Measurements from ENCODE around the gene TMEM179. TPM values are rescaled to one million over a fixed set of nuclear protein-coding genes. Genes with fewer than 3 reads are reported as not detected.

Gene TMEM179
- total and polyA plus RNA-seq, 2 of the 13 experiments (the other 11 are each of a cell fraction or from before 2014, with no cell fraction given) = not detected

GRCh38 chr14:104571246-104571645 lies 33.3 kb downstream of the TMEM179 start:
- in situ Hi-C loops (cut with HindIII; ENCODE audit: extremely low pct_ligation_motif_present, low pct_unique_long_range_greater_than_20kb) (no loop called here), intact Hi-C loops (cut with micrococcal nuclease; ENCODE audit: unreplicated experiment) (no loop called here)
- POLR2A ChIA-PET = no interaction called here
- peaks cover 2% of the 10 kb centered on the region; the same call in 1 of the 2 replicates for H4K20me1 ChIP-seq (ENCODE audit: insufficient read depth, low read length)
- CTCF ChIA-PET (ENCODE audit: low intra/inter-chr PET ratio, low total read pairs) = no interaction called here
- ATAC-seq (no peak), DNase-seq (ENCODE audit: low spot score) (no peak), FAIRE-seq (no peak)
- peaks cover 10% of the 10 kb centered on the region for H3K4me1 ChIP-seq (ENCODE audit: insufficient read depth, low read length)
- H3K27me3 ChIP-seq (ENCODE audit: control insufficient read depth in 1 of 2, insufficient read depth in 2 of 2, low read length in 2 of 2) = peaks cover 11 to 72% of the 10 kb centered on the region in 2 experiments; a peak in 4 of 5 replicates
- H3K27ac ChIP-seq (ENCODE audit: extremely low read length, insufficient read depth, low read length) = no peak overlapping the region
- peak; percentile 82 for TF ChIP-seq MNT (IDR thresholded peaks at IDR 0.05)
- TF ChIP-seq KMT2B (CRISPR knock-in tag; IDR thresholded peaks at IDR 0.05) = no peak
- TF ChIP-seq BHLHE40 (IDR thresholded peaks at IDR 0.05; ENCODE audit: low read length) = 0 out of 2 replicates have a peak, but pooled peaks have one; percentile 6
- no TSS peak for BruUV-seq (replicated peaks)
- no peak overlapping the region for H3K4me2 ChIP-seq (ENCODE audit: low read depth, low read length)
- no peak overlapping the region for H3K9ac ChIP-seq (ENCODE audit: insufficient read depth, low read depth, low read length)
- H3K36me3 ChIP-seq (replicated peaks in 1 of 2; ENCODE audit: control insufficient read depth in 1 of 2, insufficient read depth in 2 of 2, low read length in 2 of 2) = no peaks in the 10 kb centered on the region
- 15% methylated on average over 16 of the region's 16 CpGs for WGBS (ENCODE audit: low lambda C conversion rate)
- no peak overlapping the region for H3K4me3 ChIP-seq (replicated peaks in 1 of 3; ENCODE audit: insufficient read depth in 1 of 3, low read depth in 2 of 3, low read length in 3 of 3)
- no peak overlapping the region for H2AFZ ChIP-seq (ENCODE audit: low read length)
- H3K79me2 ChIP-seq (ENCODE audit: insufficient read depth, low read length) = no peaks in the 10 kb centered on the region
- no peaks in the 10 kb centered on the region for H3K9me3 ChIP-seq (ENCODE audit: low read length)

GRCh38 chr14:104569435-104569834 lies 35.1 kb downstream of the TMEM179 start:
- intact Hi-C loops (cut with micrococcal nuclease; ENCODE audit: unreplicated experiment) = no loop called here

More at GRCh38 chr14:104569435-104569834, 35.1 kb downstream of the TMEM179 start:
- Histone ChIP-seq H2AFZ (ENCODE audit: low read length) (no peak overlapping the region), H4K20me1 (ENCODE audit: insufficient read depth, low read length) (peaks cover 2% of the 10 kb centered on the region; the same call in 1 of the 2 replicates), H3K4me1 (ENCODE audit: insufficient read depth, low read length) (peaks cover 4% of the 10 kb centered on the region; the same call in 1 of the 2 replicates), H3K27me3 (ENCODE audit: control insufficient read depth in 1 of 2, insufficient read depth in 2 of 2, low read length in 2 of 2) (peaks cover 20 to 80% of the 10 kb centered on the region in 2 experiments; a peak in 4 of 5 replicates), H3K4me3 (replicated peaks in 1 of 3; ENCODE audit: insufficient read depth in 1 of 3, low read depth in 2 of 3, low read length in 3 of 3) (no peak overlapping the region), H3K9ac (ENCODE audit: insufficient read depth, low read depth, low read length) (no peak overlapping the region), H3K27ac (ENCODE audit: extremely low read length, insufficient read depth, low read length) (no peak overlapping the region), H3K4me2 (ENCODE audit: low read depth, low read length) (no peak overlapping the region), H3K9me3 (ENCODE audit: low read length) (no peaks in the 10 kb centered on the region), H3K79me2 (ENCODE audit: insufficient read depth, low read length) (no peaks in the 10 kb centered on the region), H3K36me3 (replicated peaks in 1 of 2; ENCODE audit: control insufficient read depth in 1 of 2, insufficient read depth in 2 of 2, low read length in 2 of 2) (no peaks in the 10 kb centered on the region)
- FAIRE-seq (no peak), ATAC-seq (no peak), DNase-seq (ENCODE audit: low spot score) (no peak)
- BruUV-seq (replicated peaks) = no TSS peak
- WGBS (ENCODE audit: low lambda C conversion rate) = 3% methylated on average over 10 of the region's 10 CpGs
- CTCF ChIA-PET (ENCODE audit: low intra/inter-chr PET ratio, low total read pairs) = no interaction called here
- TF ChIP-seq ZNF7 (CRISPR knock-in tag; IDR thresholded peaks at IDR 0.05) (no peak), ISX (CRISPR knock-in tag; conservative IDR thresholded peaks at IDR 0.05) (no peak), REST (IDR thresholded peaks at IDR 0.05; ENCODE audit: borderline replicate concordance in 1 of 2, low read depth in 1 of 2, low read length in 2 of 2) (no peak), ZSCAN30 (CRISPR knock-in tag; IDR thresholded peaks at IDR 0.05) (no peak), CAMTA2 (CRISPR knock-in tag; IDR thresholded peaks at IDR 0.05; ENCODE audit: borderline replicate concordance) (no peak), ZNF460 (CRISPR knock-in tag; IDR thresholded peaks at IDR 0.05; ENCODE audit: borderline replicate concordance) (no peak), ETV5 (CRISPR knock-in tag; IDR thresholded peaks at IDR 0.05; ENCODE audit: borderline replicate concordance) (no peak), ZNF292 (CRISPR knock-in tag; IDR thresholded peaks at IDR 0.05; ENCODE audit: borderline replicate concordance, low read depth) (no peak), ZNF549 (CRISPR knock-in tag; IDR thresholded peaks at IDR 0.05) (no peak), ZNF761 (CRISPR knock-in tag; conservative IDR thresholded peaks at IDR 0.05) (no peak)
- in situ Hi-C loops (cut with HindIII; ENCODE audit: extremely low pct_ligation_motif_present, low pct_unique_long_range_greater_than_20kb) = no loop called here
- POLR2A ChIA-PET = no interaction called here

Data from HepG2 (cell line).